IPS-20b (cell line): ENCODE data around the gene SEPTIN10.
"Not testable (repeated sequence)": the region's sequence is repeated elsewhere in the genome, so short reads cannot be mapped to it uniquely, and the experiment has no call there.

Experiments
- H3K27ac ChIP-seq: one replicate; pipeline ENCODE4 v1.5.1; 2013; ENCODE audit warnings: low read length
- H3K27me3 ChIP-seq: 2 replicates; pipeline ENCODE4 v1.6.1; 2013; ENCODE audit warnings: mild to moderate bottlenecking, low read length, inconsistent platforms; ENCODE audit not compliant: insufficient read depth
- H3K36me3 ChIP-seq: 2 replicates; pipeline ENCODE4 v1.6.1; 2013; ENCODE audit warnings: low read depth, mild to moderate bottlenecking, inconsistent platforms, low read length, moderate library complexity; ENCODE audit not compliant: insufficient read depth
- H3K4me1 ChIP-seq: 2 replicates; pipeline ENCODE4 v1.6.1; 2013; ENCODE audit warnings: mild to moderate bottlenecking, control low read depth, inconsistent platforms, low read length, moderate library complexity; ENCODE audit not compliant: insufficient read depth
- H3K4me3 ChIP-seq: 2 replicates; pipeline ENCODE4 v1.5.1; 2013; ENCODE audit warnings: mild to moderate bottlenecking, low read length, inconsistent platforms
- H3K9ac ChIP-seq: 2 replicates; pipeline ENCODE4 v1.6.1; 2013; ENCODE audit warnings: low read depth, mild to moderate bottlenecking, inconsistent platforms, low read length, moderate library complexity
- H3K9me3 ChIP-seq: 2 replicates; pipeline ENCODE4 v1.6.1; 2013; ENCODE audit warnings: mild to moderate bottlenecking, low read depth, low read length, inconsistent platforms; ENCODE audit not compliant: insufficient read depth

Gene SEPTIN10

GRCh38 chr2:109630441-109631430 is 17.0 kb upstream of the SEPTIN10 start:
- H3K27me3 ChIP-seq: no peaks in the 10 kb centered on the region
- H3K9me3 ChIP-seq: no peaks in the 10 kb centered on the region
- no peak overlapping the region for H3K9ac ChIP-seq
- H3K4me3 ChIP-seq: no peak overlapping the region
- no peaks in the 10 kb centered on the region for H3K36me3 ChIP-seq
- H3K27ac ChIP-seq: no peak overlapping the region
- H3K4me1 ChIP-seq: no peaks in the 10 kb centered on the region

- H3K9ac ChIP-seq: no peak overlapping the region
- H3K27me3 ChIP-seq: no peaks in the 10 kb centered on the region
- no peaks in the 10 kb centered on the region for H3K9me3 ChIP-seq
- no peaks in the 10 kb centered on the region for H3K4me1 ChIP-seq
- no peak overlapping the region for H3K27ac ChIP-seq
- no peaks in the 10 kb centered on the region for H3K36me3 ChIP-seq
- H3K4me3 ChIP-seq: no peak overlapping the region
These were observed 16.1 kb upstream of the SEPTIN10 start for GRCh38 chr2:109629867-109630266.

GRCh38 chr2:109628321-109628720 is 14.6 kb upstream of the SEPTIN10 start:
- not testable (repeated sequence) for H3K27me3 ChIP-seq, H3K9ac ChIP-seq, H3K9me3 ChIP-seq, H3K36me3 ChIP-seq, H3K4me1 ChIP-seq, H3K27ac ChIP-seq, H3K4me3 ChIP-seq

GRCh38 chr2:109624339-109624738 is 10.6 kb upstream of the SEPTIN10 start:
- no peaks in the 10 kb centered on the region for H3K4me1 ChIP-seq
- no peak overlapping the region for H3K27ac ChIP-seq
- no peaks in the 10 kb centered on the region for H3K9me3 ChIP-seq
- no peaks in the 10 kb centered on the region for H3K36me3 ChIP-seq
- H3K4me3 ChIP-seq: no peak overlapping the region
- H3K9ac ChIP-seq: no peak overlapping the region
- no peaks in the 10 kb centered on the region for H3K27me3 ChIP-seq

GRCh38 chr2:109623923-109624322 is 10.2 kb upstream of the SEPTIN10 start:
- H3K4me3 ChIP-seq: no peak overlapping the region
- H3K9ac ChIP-seq: no peak overlapping the region
- no peak overlapping the region for H3K27ac ChIP-seq
- H3K27me3 ChIP-seq: no peaks in the 10 kb centered on the region
- H3K36me3 ChIP-seq: no peaks in the 10 kb centered on the region
- H3K9me3 ChIP-seq: no peaks in the 10 kb centered on the region
- no peaks in the 10 kb centered on the region for H3K4me1 ChIP-seq

- Histone ChIP-seq H3K4me1 (no peaks in the 10 kb centered on the region), H3K9ac (no peak overlapping the region), H3K36me3 (no peaks in the 10 kb centered on the region), H3K27me3 (no peaks in the 10 kb centered on the region), H3K4me3 (no peak overlapping the region), H3K9me3 (no peaks in the 10 kb centered on the region), H3K27ac (no peak overlapping the region)
These were observed 9.5 kb upstream of the SEPTIN10 start for GRCh38 chr2:109623297-109623696.

GRCh38 chr2:109619032-109619615 is 5.4 kb upstream of the SEPTIN10 start:
- H3K27me3 ChIP-seq: peaks cover 22% of the 10 kb centered on the region
- H3K4me3 ChIP-seq: no peak overlapping the region
- H3K27ac ChIP-seq: no peak overlapping the region
- no peak overlapping the region for H3K9ac ChIP-seq
- no peaks in the 10 kb centered on the region for H3K9me3 ChIP-seq
- no peaks in the 10 kb centered on the region for H3K36me3 ChIP-seq
- peaks cover 12% of the 10 kb centered on the region for H3K4me1 ChIP-seq

- H3K4me1 ChIP-seq: peaks cover 22% of the 10 kb centered on the region
These were observed 2.4 kb upstream of the SEPTIN10 start for GRCh38 chr2:109616184-109616583.

GRCh38 chr2:109615637-109616144 is 1.9 kb upstream of the SEPTIN10 start:
- no peaks in the 10 kb centered on the region for H3K36me3 ChIP-seq
- H3K9me3 ChIP-seq: no peaks in the 10 kb centered on the region
- H3K4me1 ChIP-seq: peaks cover 22% of the 10 kb centered on the region
- peaks cover 22% of the 10 kb centered on the region for H3K27me3 ChIP-seq
- peak overlapping the region; percentile 68; the same call in 1 of the 2 replicates for H3K9ac ChIP-seq
- H3K4me3 ChIP-seq: peak overlapping the region; percentile 89
- H3K27ac ChIP-seq: no peak overlapping the region

More at GRCh38 chr2:109616184-109616583, 2.4 kb upstream of the SEPTIN10 start:
- Histone ChIP-seq H3K9me3 (no peaks in the 10 kb centered on the region), H3K4me3 (peak overlapping the region; percentile 89), H3K9ac (peak overlapping the region; percentile 34; the same call in 1 of the 2 replicates), H3K27me3 (peaks cover 22% of the 10 kb centered on the region), H3K36me3 (no peaks in the 10 kb centered on the region), H3K27ac (no peak overlapping the region)

GRCh38 chr2:109614715-109615636 is 1.2 kb upstream of the SEPTIN10 start:
- Histone ChIP-seq H3K4me3 (peak overlapping the region; percentile 89), H3K9me3 (no peaks in the 10 kb centered on the region), H3K27ac (no peak overlapping the region), H3K4me1 (peaks cover 22% of the 10 kb centered on the region), H3K27me3 (peaks cover 22% of the 10 kb centered on the region), H3K36me3 (no peaks in the 10 kb centered on the region), H3K9ac (peak overlapping the region; percentile 68; the same call in 1 of the 2 replicates)
